Measurements from ENCODE around the gene EXOC6B.

- TF ChIP-seq CTCF (IDR thresholded peaks at IDR 0.05) (no peak), POLR2AphosphoS5 (IDR thresholded peaks at IDR 0.05) (no peak), POLR2A (IDR thresholded peaks at IDR 0.05) (no peak), EP300 (IDR thresholded peaks at IDR 0.05) (no peak)
Observed at GRCh38 chr2:72851333-72851732, 25.5 kb upstream of the EXOC6B start.

All from suprapubic skin (tissue), 4 donors.